NCI-H2081 (cell line): ENCODE measurements around the gene DLX5.

Source experiments
- DNase-seq, 2 experiments: peaks; one replicate each; lab custom pipeline; 2025; lab: John Stamatoyannopoulos, UW

The DLX5 gene

GRCh38 chr7:96991546-96992191 lies 33.0 kb downstream of the DLX5 start:
- no peak for DNase-seq

- DNase-seq: no peak
Observed at GRCh38 chr7:96989859-96990317, 34.7 kb downstream of the DLX5 start.

- DNase-seq: no peak
Observed at GRCh38 chr7:96989241-96989858, 35.3 kb downstream of the DLX5 start.

- DNase-seq: no peak
Observed at GRCh38 chr7:96987719-96988118, 36.9 kb downstream of the DLX5 start.

- no peak for DNase-seq
Observed at GRCh38 chr7:96986901-96987300, 37.7 kb downstream of the DLX5 start.

GRCh38 chr7:96985992-96986391 lies 38.6 kb downstream of the DLX5 start:
- DNase-seq: no peak

- DNase-seq: no peak
Observed at GRCh38 chr7:96982586-96982985, 42.0 kb downstream of the DLX5 start.

GRCh38 chr7:96979551-96980276 lies 44.9 kb downstream of the DLX5 start:
- DNase-seq: no peak

GRCh38 chr7:96977445-96977844 lies 47.2 kb downstream of the DLX5 start:
- DNase-seq: no peak

- DNase-seq: no peak
Observed at GRCh38 chr7:96976106-96976505, 48.5 kb downstream of the DLX5 start.

GRCh38 chr7:96973986-96974385 lies 50.6 kb downstream of the DLX5 start:
- DNase-seq: no peak

- no peak for DNase-seq
Observed at GRCh38 chr7:96970739-96971138, 53.9 kb downstream of the DLX5 start.
